HUES64 (cell line): ENCODE measurements around the gene TAF1D.
A peak's percentile ranks its signal among the peaks of the same experiment; 100 is the strongest.

Source experiments
- H3K27ac ChIP-seq: 2 replicates; pipeline ENCODE4 v1.7.0; 2013; ENCODE audit warnings: low read depth, low read length, inconsistent platforms
- H3K27me3 ChIP-seq: 2 replicates; pipeline ENCODE4 v1.6.1; 2013; ENCODE audit warnings: mild to moderate bottlenecking, low read length; ENCODE audit not compliant: insufficient read depth
- H3K36me3 ChIP-seq: 2 replicates; pipeline ENCODE4 v1.6.1; 2013; ENCODE audit warnings: mild to moderate bottlenecking, low read length; ENCODE audit not compliant: insufficient read depth
- H3K4me1 ChIP-seq: 2 replicates; pipeline ENCODE4 v1.6.1; 2013; ENCODE audit warnings: mild to moderate bottlenecking, low read length, moderate library complexity; ENCODE audit not compliant: insufficient read depth
- H3K4me3 ChIP-seq: 2 replicates; pipeline ENCODE4 v1.5.1; 2013; ENCODE audit warnings: mild to moderate bottlenecking, low read length, moderate library complexity
- H3K9ac ChIP-seq: 2 replicates; pipeline ENCODE4 v1.6.1; 2013; ENCODE audit warnings: mild to moderate bottlenecking, low read depth, low read length
- H3K9me3 ChIP-seq: 2 replicates; pipeline ENCODE4 v1.6.1; 2013; ENCODE audit warnings: low read depth, low read length; ENCODE audit not compliant: insufficient read depth
- WGBS: fragments of 150-250, 120-280 bp; methylation state at CpG from one replicate; pipeline ENCODE4 v1.1.7; 2013; ENCODE audit warnings: missing lambda C conversion rate; 5-methylcytosine and 5-hydroxymethylcytosine counted together

TAF1D gene

GRCh38 chr11:93735627-93736026, 5.7 kb downstream of the TAF1D start:
- no peaks in the 10 kb centered on the region for H3K9me3 ChIP-seq
- H3K36me3 ChIP-seq = peaks cover 100% of the 10 kb centered on the region
- no CpG with 5 or more reads among the region's 1 CpG for WGBS
- H3K4me1 ChIP-seq = peaks cover 30% of the 10 kb centered on the region
- no peaks in the 10 kb centered on the region for H3K27me3 ChIP-seq
- 0 out of 2 replicates have a peak overlapping the region, but pooled peaks have one; percentile 85 for H3K4me3 ChIP-seq
- H3K9ac ChIP-seq = no peak overlapping the region
- no peak overlapping the region for H3K27ac ChIP-seq

- peaks cover 30% of the 10 kb centered on the region for H3K4me1 ChIP-seq
- peaks cover 100% of the 10 kb centered on the region for H3K36me3 ChIP-seq
- peak overlapping the region; percentile 7; the same call in 1 of the 2 replicates for H3K4me3 ChIP-seq
- no peak overlapping the region for H3K9ac ChIP-seq
- H3K27me3 ChIP-seq = no peaks in the 10 kb centered on the region
- 92% methylated on average over 1 of the region's 1 CpG for WGBS
- no peaks in the 10 kb centered on the region for H3K9me3 ChIP-seq
- peak overlapping the region; percentile 9; the same call in 1 of the 2 replicates for H3K27ac ChIP-seq
Observed at GRCh38 chr11:93734427-93735222, 6.7 kb downstream of the TAF1D start.

GRCh38 chr11:93733474-93733873, 7.8 kb downstream of the TAF1D start:
- Histone ChIP-seq H3K4me1 (peaks cover 20% of the 10 kb centered on the region), H3K27ac (peak overlapping the region; percentile 42; the same call in 1 of the 2 replicates), H3K36me3 (peaks cover 100% of the 10 kb centered on the region), H3K9ac (0 out of 2 replicates have a peak overlapping the region, but pooled peaks have one; percentile 9), H3K27me3 (no peaks in the 10 kb centered on the region), H3K9me3 (no peaks in the 10 kb centered on the region), H3K4me3 (no peak overlapping the region)
- WGBS = 91% methylated on average over 6 of the region's 6 CpGs

- Histone ChIP-seq H3K36me3 (peaks cover 100% of the 10 kb centered on the region), H3K4me3 (no peak overlapping the region), H3K9me3 (no peaks in the 10 kb centered on the region), H3K4me1 (peaks cover 9% of the 10 kb centered on the region; the same call in 1 of the 2 replicates), H3K27ac (0 out of 2 replicates have a peak overlapping the region, but pooled peaks have one; percentile 12), H3K27me3 (no peaks in the 10 kb centered on the region), H3K9ac (no peak overlapping the region)
- 96% methylated on average over 3 of the region's 4 CpGs for WGBS
Observed at GRCh38 chr11:93732237-93732892, 8.9 kb downstream of the TAF1D start.

GRCh38 chr11:93730108-93731107, 10.9 kb downstream of the TAF1D start:
- peaks cover 98% of the 10 kb centered on the region for H3K36me3 ChIP-seq
- peak overlapping the region; percentile 26; the same call in 1 of the 2 replicates for H3K27ac ChIP-seq
- 94% methylated on average over 4 of the region's 5 CpGs for WGBS
- H3K4me3 ChIP-seq = no peak overlapping the region
- no peaks in the 10 kb centered on the region for H3K27me3 ChIP-seq
- H3K9ac ChIP-seq = no peak overlapping the region
- no peaks in the 10 kb centered on the region for H3K4me1 ChIP-seq
- H3K9me3 ChIP-seq = no peaks in the 10 kb centered on the region

GRCh38 chr11:93729129-93729616, 12.1 kb downstream of the TAF1D start:
- Histone ChIP-seq H3K36me3 (peaks cover 98% of the 10 kb centered on the region), H3K4me3 (no peak overlapping the region), H3K9me3 (no peaks in the 10 kb centered on the region), H3K9ac (no peak overlapping the region), H3K4me1 (no peaks in the 10 kb centered on the region), H3K27ac (peak overlapping the region; percentile 14; the same call in 1 of the 2 replicates), H3K27me3 (no peaks in the 10 kb centered on the region)
- 95% methylated on average over 5 of the region's 5 CpGs for WGBS

- WGBS = 100% methylated on average over 2 of the region's 2 CpGs
- Histone ChIP-seq H3K36me3 (peaks cover 98% of the 10 kb centered on the region), H3K4me3 (no peak overlapping the region), H3K27ac (peak overlapping the region; percentile 29; the same call in 1 of the 2 replicates), H3K27me3 (no peaks in the 10 kb centered on the region), H3K9me3 (no peaks in the 10 kb centered on the region), H3K4me1 (no peaks in the 10 kb centered on the region), H3K9ac (no peak overlapping the region)
Observed at GRCh38 chr11:93728792-93729128, 12.5 kb downstream of the TAF1D start.

- H3K36me3 ChIP-seq = peaks cover 98% of the 10 kb centered on the region
Observed at GRCh38 chr11:93727985-93728791, 13.1 kb downstream of the TAF1D start.

GRCh38 chr11:93724089-93724488, 17.2 kb downstream of the TAF1D start:
- no peak overlapping the region for H3K9ac ChIP-seq
- H3K27me3 ChIP-seq = no peaks in the 10 kb centered on the region
- peaks cover 84% of the 10 kb centered on the region for H3K36me3 ChIP-seq
- H3K9me3 ChIP-seq = no peaks in the 10 kb centered on the region
- no peak overlapping the region for H3K27ac ChIP-seq
- no peaks in the 10 kb centered on the region for H3K4me1 ChIP-seq
- 100% methylated on average over 1 of the region's 1 CpG for WGBS
- no peak overlapping the region for H3K4me3 ChIP-seq

More at GRCh38 chr11:93727985-93728791, 13.1 kb downstream of the TAF1D start:
- Histone ChIP-seq H3K4me1 (no peaks in the 10 kb centered on the region), H3K27me3 (no peaks in the 10 kb centered on the region), H3K9ac (no peak overlapping the region), H3K4me3 (no peak overlapping the region), H3K9me3 (no peaks in the 10 kb centered on the region), H3K27ac (peak overlapping the region; percentile 29; the same call in 1 of the 2 replicates)
- WGBS = 80% methylated on average over 3 of the region's 4 CpGs

GRCh38 chr11:93720522-93720921, 20.8 kb downstream of the TAF1D start:
- WGBS = 97% methylated on average over 6 of the region's 7 CpGs
- no peak overlapping the region for H3K27ac ChIP-seq
- peaks cover 75% of the 10 kb centered on the region for H3K36me3 ChIP-seq
- no peak overlapping the region for H3K9ac ChIP-seq
- 0 out of 2 replicates have a peak, but pooled peaks cover 3% of the 10 kb centered on the region for H3K4me1 ChIP-seq
- H3K27me3 ChIP-seq = no peaks in the 10 kb centered on the region
- H3K9me3 ChIP-seq = no peaks in the 10 kb centered on the region
- H3K4me3 ChIP-seq = no peak overlapping the region
